GM12801 (cell line): ENCODE measurements around the gene PPP1R14C.

Source experiments
- CTCF ChIP-seq: IDR thresholded peaks from one replicate; pipeline ENCODE4 v1.5.1; 2011; ENCODE audit warnings: control low read depth; ENCODE audit not compliant: insufficient read length; ENCODE audit errors: extremely low read depth

The PPP1R14C gene

GRCh38 chr6:150250826-150251225 lies 108.0 kb downstream of the PPP1R14C start:
- no peak for TF ChIP-seq CTCF

DNA sequence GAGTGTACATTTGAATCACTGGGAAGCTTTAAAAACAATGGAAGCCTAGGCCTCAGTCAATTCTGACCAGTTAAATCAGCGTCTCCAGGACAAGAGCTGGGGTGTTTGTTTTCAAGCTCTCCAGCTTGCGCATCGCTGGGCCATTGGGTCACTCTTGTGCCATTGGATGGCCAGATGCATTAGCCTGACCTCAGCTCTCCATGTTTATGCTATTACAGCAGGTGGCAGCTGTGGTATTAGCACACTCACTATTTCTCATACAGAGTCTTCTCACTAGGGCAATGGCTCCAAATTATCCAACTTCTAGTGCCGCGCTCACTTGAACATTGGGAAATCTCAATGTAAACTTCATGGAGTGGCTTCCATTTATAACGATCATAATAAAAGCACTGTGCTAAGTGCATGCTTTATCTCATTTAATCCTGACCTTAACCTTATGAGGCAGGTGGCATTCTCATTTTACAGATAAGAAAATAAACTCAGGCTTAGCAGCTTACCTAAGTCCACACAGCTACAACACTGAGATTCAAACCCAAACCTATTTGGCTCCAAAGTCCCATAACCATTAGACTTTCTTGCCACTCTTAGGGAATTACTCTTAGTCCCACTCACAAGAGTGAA lies 108.8 kb downstream of the PPP1R14C start:
- TF ChIP-seq CTCF, result no peak

GRCh38 chr6:150252714-150253444 lies 110.0 kb downstream of the PPP1R14C start:
- TF ChIP-seq CTCF, result no peak

DNA sequence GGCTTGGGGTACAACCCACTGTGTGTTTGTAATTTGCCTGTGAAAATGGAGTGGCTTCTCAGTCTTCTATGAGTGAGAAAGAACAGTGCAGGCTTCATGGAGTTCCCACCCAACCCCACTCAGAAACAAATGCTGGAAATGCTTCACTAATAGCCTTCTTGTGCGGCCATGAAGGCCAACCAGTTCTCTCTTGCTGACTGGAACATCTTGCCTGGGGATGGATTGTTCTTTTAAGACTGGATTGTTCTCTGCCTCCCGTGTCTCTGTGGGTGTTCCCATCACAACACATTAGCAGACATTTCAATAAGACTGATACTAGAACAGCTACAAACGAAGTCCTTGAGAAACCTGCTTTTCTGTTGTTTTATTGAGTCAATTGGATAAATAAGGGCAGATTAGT lies 110.6 kb downstream of the PPP1R14C start:
- no peak for TF ChIP-seq CTCF

DNA sequence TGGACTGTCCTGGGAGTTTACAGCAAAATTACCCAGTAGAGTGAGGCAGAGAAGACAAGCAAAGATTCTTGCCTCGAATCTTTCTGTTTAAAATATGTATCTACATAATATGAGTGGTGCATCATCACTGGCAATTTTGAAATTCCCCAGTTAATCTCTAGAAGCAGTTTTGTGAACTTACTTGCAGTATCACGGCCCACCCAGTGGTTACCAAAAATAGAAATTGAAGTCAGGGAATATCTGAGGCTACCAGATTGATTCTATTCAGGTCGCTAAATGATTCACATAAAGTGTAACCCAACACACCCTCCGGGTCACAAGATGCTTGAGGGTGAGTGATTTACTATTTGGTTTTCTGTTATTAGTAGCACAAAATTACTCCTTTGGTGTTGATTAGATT lies 111.9 kb downstream of the PPP1R14C start:
- no peak for TF ChIP-seq CTCF

- TF ChIP-seq CTCF, result no peak
These were observed 113.0 kb downstream of the PPP1R14C start for GRCh38 chr6:150255840-150256239.

- no peak for TF ChIP-seq CTCF
These were observed 113.9 kb downstream of the PPP1R14C start for GRCh38 chr6:150256618-150257272.
